H1 (cell line): ENCODE measurements around the gene CCDC157. TPM values are rescaled to one million over a fixed set of nuclear protein-coding genes. Genes with fewer than 3 reads are reported as not detected.

ENCODE experiments used
- ASH2L ChIP-seq: fragments of 200-600, 300-600 bp; sonication (generic); IDR thresholded peaks from one replicate; pipeline ENCODE4 v1.7.1; 2017; ENCODE audit warnings: low read length
- CTBP2 ChIP-seq: IDR thresholded peaks from 2 replicates; pipeline ENCODE4 v1.7.0; 2011; ENCODE audit warnings: borderline replicate concordance, mild to moderate bottlenecking, moderate library complexity, mixed read lengths, low read length; ENCODE audit not compliant: insufficient read depth, insufficient read length
- FOSL1 ChIP-seq: IDR thresholded peaks from 2 replicates; pipeline ENCODE4 v1.6.1; 2011; ENCODE audit warnings: mild to moderate bottlenecking, low read depth, low read length, moderate library complexity; ENCODE audit not compliant: insufficient read depth
- GTF2F1 ChIP-seq: IDR thresholded peaks from 2 replicates; pipeline ENCODE4 v1.6.1; 2012; ENCODE audit warnings: low read depth, low read length, improper control_type of control experiment, borderline replicate concordance
- HDAC6 ChIP-seq: IDR thresholded peaks from one replicate; pipeline ENCODE4 v1.7.1; 2012; ENCODE audit warnings: low read depth, mild to moderate bottlenecking, inconsistent platforms, low read length, moderate library complexity
- KDM1A ChIP-seq: fragments of 200-600, 300-600 bp; sonication (generic); IDR thresholded peaks from 2 replicates; pipeline ENCODE4 v1.7.1; 2016; ENCODE audit warnings: mild to moderate bottlenecking, low read length, borderline replicate concordance
- KDM5A ChIP-seq: fragments of 200-600 bp; IDR thresholded peaks from 2 replicates; pipeline ENCODE4 v1.7.1; 2012; ENCODE audit warnings: mild to moderate bottlenecking, low read length, inconsistent platforms, mixed read lengths
- NRF1 ChIP-seq: IDR thresholded peaks from 2 replicates; pipeline ENCODE4 v1.6.1; 2011; ENCODE audit warnings: mild to moderate bottlenecking, low read depth, low read length, improper control_type of control experiment
- RFX5 ChIP-seq: IDR thresholded peaks from 2 replicates; pipeline ENCODE4 v1.6.1; 2011; ENCODE audit warnings: low read depth, low read length, improper control_type of control experiment, borderline replicate concordance
- RNF2 ChIP-seq: fragments of 200-900, 300-1000 bp; sonication (generic); IDR thresholded peaks from 2 replicates; pipeline ENCODE4 v1.7.1; 2016; ENCODE audit warnings: borderline replicate concordance, low read depth, mild to moderate bottlenecking, antibody characterized with exemption, low read length; ENCODE audit not compliant: poor library complexity, severe bottlenecking; ENCODE audit errors: missing control alignments
- RXRA ChIP-seq: IDR thresholded peaks from 2 replicates; pipeline ENCODE4 v1.6.1; 2011; ENCODE audit warnings: low read depth, mild to moderate bottlenecking, low read length, moderate library complexity; ENCODE audit not compliant: insufficient read depth
- SRF ChIP-seq: IDR thresholded peaks from 2 replicates; pipeline ENCODE4 v1.6.1; 2011; ENCODE audit warnings: mild to moderate bottlenecking, low read depth, low read length, moderate library complexity
- TAF7 ChIP-seq: optimal IDR thresholded peaks from 2 replicates; pipeline ENCODE3; 2011; ENCODE audit warnings: low read depth, mild to moderate bottlenecking, inconsistent platforms, low read length, moderate library complexity, borderline replicate concordance
- TBP ChIP-seq: IDR thresholded peaks from 2 replicates; pipeline ENCODE4 v1.6.1; 2011; ENCODE audit warnings: low read depth, low read length, improper control_type of control experiment
- TEAD4 ChIP-seq: IDR thresholded peaks from 2 replicates; pipeline ENCODE4 v1.6.1; 2012; ENCODE audit warnings: low read depth, low read length, inconsistent platforms, mixed read lengths
- polyA plus RNA-seq, 7 experiments: library from polyadenylated mRNA; depleted of rRNA in 3 of 7; stranded (reverse) in 5 of 7; unstranded in 2 of 7; fragments of >200 nt in 5 of 7; fragments of 200-250 nt in 2 of 7; gene quantifications; 1 replicate in 5 of 7; 2 replicates in 1 of 7; 4 replicates in 1 of 7; pipeline versions ENCODE4 v1.2.1 to v1.2.3, GENCODE V29; 2011 to 2013; ENCODE audit warnings: missing spikeins in 2 of 7, mixed read lengths in 2 of 7
- total RNA-seq: library from RNA; stranded (reverse); fragmentation: NEBNext Ultra II Directional; extraction: Animal tissue kit (Norgen Biotek cat#: 25700); gene quantifications from 2 replicates; pipeline ENCODE4 v1.2.1, GENCODE V29; 2021
- TF ChIP-seq, protein P1 (sequence below): IDR thresholded peaks from 2 replicates; pipeline ENCODE4 v1.6.1; 2011; ENCODE audit warnings: low read length, improper control_type of control experiment
- TF ChIP-seq, protein P2 (sequence below): IDR thresholded peaks from 2 replicates; pipeline ENCODE4 v1.6.1; 2011; ENCODE audit warnings: low read depth, mild to moderate bottlenecking, low read length; ENCODE audit not compliant: insufficient read depth
- TF ChIP-seq, protein P3 (sequence below): IDR thresholded peaks from 2 replicates; pipeline ENCODE4 v1.6.1; 2012; ENCODE audit warnings: low read length, inconsistent platforms

Gene CCDC157
- total and polyA plus RNA-seq, 2 of the 8 experiments (the other 6 are each of a cell fraction or from before 2014, with no cell fraction given), result 4.1 to 8.4 TPM

DNA sequence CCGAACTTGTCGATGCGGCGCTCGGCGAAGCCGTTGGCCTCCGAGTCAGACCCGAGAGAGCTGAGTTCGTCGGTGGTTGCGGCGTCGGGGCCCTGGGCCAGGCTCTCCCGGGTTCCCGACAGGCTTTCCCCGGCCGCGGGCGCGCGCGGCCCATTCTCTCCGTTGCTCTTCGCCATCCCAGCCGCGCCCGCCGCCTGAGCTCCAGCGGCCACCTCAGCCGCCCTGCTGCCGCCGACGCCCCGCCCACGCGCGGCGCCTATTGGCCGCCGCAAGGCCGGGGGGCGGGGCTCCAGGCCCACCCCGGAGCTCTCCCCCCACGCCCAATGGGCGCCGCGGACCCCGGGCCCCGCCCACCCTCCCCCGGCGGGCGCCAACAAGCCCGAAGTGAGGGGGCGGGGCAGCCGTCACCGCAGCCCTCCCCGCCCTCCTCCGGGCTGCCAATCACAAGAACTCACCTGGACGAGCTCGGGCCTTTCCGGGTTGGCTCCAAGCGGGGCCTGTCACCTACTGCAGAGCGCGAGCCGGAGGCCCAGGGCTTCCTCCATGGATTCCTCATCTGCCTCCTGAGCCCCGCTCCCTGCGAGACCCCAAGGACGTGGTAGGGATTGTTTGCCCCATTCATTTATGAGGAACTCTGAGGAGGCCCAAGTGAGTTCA, 30.0 kb upstream of the CCDC157 start, which contains the start of gene TBC1D10A (continued):
- TF ChIP-seq KDM5A (no peak), RNF2 (no peak), SRF (no peak), TAF7 (peak; percentile 11), RFX5 (no peak), NRF1 (no peak), ASH2L (peak; percentile 50), TBP (no peak), GTF2F1 (no peak), FOSL1 (no peak), RXRA (no peak), HDAC6 (no peak), TEAD4 (no peak), KDM1A (no peak), CTBP2 (no peak)
- TF ChIP-seq, protein P1, sequence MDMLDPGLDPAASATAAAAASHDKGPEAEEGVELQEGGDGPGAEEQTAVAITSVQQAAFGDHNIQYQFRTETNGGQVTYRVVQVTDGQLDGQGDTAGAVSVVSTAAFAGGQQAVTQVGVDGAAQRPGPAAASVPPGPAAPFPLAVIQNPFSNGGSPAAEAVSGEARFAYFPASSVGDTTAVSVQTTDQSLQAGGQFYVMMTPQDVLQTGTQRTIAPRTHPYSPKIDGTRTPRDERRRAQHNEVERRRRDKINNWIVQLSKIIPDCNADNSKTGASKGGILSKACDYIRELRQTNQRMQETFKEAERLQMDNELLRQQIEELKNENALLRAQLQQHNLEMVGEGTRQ, result no peak
- TF ChIP-seq, protein P2, sequence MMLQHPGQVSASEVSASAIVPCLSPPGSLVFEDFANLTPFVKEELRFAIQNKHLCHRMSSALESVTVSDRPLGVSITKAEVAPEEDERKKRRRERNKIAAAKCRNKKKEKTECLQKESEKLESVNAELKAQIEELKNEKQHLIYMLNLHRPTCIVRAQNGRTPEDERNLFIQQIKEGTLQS, result no peak
- TF ChIP-seq, protein P3, sequence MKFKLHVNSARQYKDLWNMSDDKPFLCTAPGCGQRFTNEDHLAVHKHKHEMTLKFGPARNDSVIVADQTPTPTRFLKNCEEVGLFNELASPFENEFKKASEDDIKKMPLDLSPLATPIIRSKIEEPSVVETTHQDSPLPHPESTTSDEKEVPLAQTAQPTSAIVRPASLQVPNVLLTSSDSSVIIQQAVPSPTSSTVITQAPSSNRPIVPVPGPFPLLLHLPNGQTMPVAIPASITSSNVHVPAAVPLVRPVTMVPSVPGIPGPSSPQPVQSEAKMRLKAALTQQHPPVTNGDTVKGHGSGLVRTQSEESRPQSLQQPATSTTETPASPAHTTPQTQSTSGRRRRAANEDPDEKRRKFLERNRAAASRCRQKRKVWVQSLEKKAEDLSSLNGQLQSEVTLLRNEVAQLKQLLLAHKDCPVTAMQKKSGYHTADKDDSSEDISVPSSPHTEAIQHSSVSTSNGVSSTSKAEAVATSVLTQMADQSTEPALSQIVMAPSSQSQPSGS, result no peak
